Measurements from ENCODE around the gene DSCAML1. TPM values are rescaled to one million over a fixed set of nuclear protein-coding genes. Genes with fewer than 3 reads are reported as not detected.
"Not testable (repeated sequence)": the region's sequence is repeated elsewhere in the genome, so short reads cannot be mapped to it uniquely, and the experiment has no call there.

Gene DSCAML1
- total RNA-seq, 1 experiment from 2014 or later: not detected

GRCh38 chr11:117817368-117818040 is 20.5 kb upstream of the DSCAML1 start:
- DNase-seq (ENCODE audit: low spot score): peak; percentile 67

DNA sequence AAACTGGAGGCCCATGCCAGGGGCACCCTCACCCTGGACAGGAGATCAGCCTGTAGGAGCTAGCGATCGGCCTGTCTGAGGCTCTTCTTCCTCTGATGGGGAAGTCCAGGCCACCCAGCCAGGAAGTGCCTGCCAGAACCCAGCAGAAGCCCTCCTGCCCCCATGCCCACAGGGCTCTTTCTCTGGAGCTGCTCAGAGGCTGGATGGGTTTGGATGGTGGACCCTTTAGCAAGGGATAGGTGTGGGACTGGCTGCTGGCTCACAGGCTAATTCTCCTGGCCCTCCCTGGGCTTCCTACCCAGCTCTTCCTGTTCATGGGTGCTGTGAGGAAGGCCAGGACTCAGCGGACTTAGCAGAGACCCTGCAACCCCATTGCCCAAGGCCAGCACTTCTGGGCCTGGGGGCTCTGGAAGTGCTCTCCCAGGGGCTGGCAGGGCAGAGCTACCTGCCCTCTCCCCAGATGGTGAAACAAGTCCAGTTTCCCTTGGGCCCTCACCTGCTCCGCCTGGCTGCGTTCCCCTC is 19.9 kb upstream of the DSCAML1 start:
- no peak for DNase-seq (ENCODE audit: low spot score)

DNA sequence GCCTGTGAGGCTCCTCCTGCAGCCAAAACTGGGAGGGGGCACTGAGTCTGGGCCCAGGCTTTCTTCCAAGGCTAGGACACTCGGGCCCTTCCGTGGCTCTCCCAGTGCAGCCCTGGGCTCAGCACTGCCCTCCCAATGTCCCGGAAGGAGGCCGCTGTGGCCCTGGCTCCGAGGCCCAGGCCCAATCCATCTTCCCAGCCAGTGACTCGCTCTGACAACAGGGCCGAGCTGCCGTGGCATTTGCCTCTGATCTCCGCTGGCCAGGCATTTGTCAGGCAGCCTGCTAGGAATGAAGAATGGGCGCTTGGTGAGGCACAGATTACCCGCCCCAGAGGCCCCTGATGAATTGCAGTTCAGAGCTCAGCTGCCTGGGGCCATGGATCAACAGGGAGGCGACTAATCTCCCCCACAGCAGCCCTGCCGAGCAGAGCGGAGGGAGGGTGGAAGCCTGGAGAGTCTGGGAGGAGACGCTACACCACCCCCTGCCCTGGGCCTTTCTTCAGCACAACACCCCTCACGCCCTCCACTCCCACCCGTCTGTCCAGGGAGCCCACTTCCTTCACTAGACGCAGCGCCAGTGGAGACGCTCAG is 19.2 kb upstream of the DSCAML1 start:
- DNase-seq (ENCODE audit: low spot score): peak; percentile 49

DNA sequence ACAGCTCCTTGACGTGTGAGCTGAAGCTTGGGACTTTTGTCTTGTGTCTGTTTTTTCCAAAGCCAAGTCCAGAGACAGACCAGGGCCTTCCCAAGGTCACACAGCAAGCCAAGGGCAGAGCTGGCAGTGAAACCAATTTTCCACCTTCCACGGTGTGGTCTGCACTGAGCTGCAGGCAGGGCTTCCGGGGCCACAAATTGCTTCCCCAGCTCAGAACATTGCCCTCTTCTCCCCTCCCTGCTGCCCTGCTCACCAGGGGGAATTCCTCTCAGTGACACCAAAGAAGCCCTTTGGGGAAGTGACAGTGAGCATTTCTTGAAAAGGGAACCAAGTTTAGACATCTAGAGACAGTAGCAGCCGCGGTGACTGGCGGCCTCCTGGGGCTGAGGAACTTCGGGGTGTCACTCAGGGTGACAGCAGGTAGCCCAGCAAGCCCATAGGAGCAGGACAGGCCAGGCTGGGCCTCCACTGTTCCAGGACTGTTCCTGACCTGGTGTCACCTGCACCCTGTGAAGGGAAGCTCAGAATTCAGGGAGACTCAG is 18.3 kb upstream of the DSCAML1 start:
- DNase-seq (ENCODE audit: low spot score): no peak

- no peak for DNase-seq (ENCODE audit: low spot score)
These were observed 17.8 kb upstream of the DSCAML1 start for GRCh38 chr11:117814766-117815261.

- no peak for DNase-seq (ENCODE audit: low spot score)
These were observed 17.3 kb upstream of the DSCAML1 start for GRCh38 chr11:117814204-117814765.

GRCh38 chr11:117810056-117810451 is 13.0 kb upstream of the DSCAML1 start:
- not testable (repeated sequence) for DNase-seq (ENCODE audit: low spot score)

GRCh38 chr11:117809236-117810055 is 12.4 kb upstream of the DSCAML1 start:
- DNase-seq (ENCODE audit: low spot score): peak; percentile 25

DNA sequence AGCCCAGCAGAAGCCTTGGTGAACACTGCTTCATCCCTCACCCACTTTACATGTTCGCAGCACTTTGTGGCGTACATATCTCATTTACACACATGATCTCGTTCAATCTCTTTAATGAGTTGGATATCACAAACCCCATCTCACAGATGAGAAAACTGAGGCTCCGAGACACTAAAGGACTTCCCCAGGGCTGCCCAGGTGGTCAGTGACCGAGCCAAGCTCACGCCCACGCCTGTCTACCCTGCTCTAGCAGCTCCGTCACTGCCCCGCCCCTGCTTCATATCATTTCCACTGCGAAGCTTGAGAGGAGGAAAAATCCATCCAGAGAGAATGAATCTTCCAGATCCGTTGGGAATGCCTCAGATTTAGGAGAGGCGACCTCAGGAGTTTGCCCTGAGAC is 11.8 kb upstream of the DSCAML1 start:
- DNase-seq (ENCODE audit: low spot score): no peak

GRCh38 chr11:117807482-117808327 is 10.7 kb upstream of the DSCAML1 start:
- peak; percentile 24 for DNase-seq (ENCODE audit: low spot score)

- DNase-seq (ENCODE audit: low spot score): no peak
These were observed 9.8 kb upstream of the DSCAML1 start for GRCh38 chr11:117806846-117807245.

GRCh38 chr11:117805045-117805444 is 8.0 kb upstream of the DSCAML1 start:
- no peak for DNase-seq (ENCODE audit: low spot score)

DNA sequence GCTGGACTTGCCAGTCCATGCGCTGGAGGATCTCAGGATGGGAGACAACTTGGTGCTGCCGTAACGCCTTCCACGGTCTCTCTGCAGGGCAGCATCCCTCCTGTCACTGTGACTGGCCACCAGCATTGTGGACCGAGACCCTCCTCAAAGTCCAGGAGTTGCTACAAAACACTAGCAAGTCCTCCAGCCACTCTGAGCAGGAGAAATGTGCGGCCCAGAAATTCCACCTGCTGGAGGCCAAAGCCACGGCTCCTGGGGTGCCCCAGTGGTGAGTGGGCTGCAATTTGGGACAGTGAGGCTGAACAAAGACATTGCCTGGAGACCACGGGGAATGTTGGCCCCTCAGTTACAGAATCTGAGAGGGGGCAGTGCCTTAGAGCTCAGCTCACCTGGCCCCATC is 6.9 kb upstream of the DSCAML1 start:
- DNase-seq (ENCODE audit: low spot score): no peak

DNA sequence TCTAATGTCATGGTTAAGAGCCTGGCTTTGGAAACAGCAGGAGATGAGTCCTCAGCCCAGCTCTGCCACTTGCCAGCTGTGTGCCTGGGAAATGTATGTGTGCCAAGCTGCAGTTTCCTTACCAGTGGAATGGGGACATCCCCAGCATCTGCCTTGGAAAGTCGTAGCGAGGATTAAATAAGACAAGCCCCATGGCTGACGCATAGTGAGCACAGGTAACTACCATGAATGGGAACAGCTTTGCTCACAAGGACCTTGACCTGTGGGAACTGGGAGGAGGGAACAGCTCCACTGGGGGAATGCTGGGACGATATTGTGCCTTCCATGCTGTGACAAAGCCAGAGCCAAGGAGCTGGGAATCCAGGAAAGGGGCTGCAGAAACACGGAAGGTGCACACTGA is 2.6 kb upstream of the DSCAML1 start:
- no peak for DNase-seq (ENCODE audit: low spot score)

DNA sequence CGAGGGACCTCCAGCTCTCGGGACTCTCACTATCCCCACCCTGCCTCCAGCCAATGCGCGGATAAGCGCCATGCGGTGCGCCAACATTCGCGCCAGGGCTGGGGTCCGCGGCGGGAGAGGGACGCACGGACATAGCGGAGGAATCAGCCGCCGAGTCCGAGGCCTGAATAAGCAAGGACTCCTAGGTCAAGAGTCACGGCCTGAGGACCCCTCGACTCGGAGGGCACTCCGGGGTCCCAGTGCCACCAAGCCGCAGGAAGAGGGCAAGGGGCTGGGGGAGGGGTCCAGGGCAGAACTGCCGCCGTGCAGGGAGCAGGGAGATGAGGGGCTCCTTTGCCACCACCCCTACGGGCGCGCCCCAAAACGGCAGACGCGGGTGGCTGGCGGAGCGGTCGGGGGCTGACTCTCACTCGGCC is 552 bp downstream of the DSCAML1 start:
- no peak for DNase-seq (ENCODE audit: low spot score)

DNA sequence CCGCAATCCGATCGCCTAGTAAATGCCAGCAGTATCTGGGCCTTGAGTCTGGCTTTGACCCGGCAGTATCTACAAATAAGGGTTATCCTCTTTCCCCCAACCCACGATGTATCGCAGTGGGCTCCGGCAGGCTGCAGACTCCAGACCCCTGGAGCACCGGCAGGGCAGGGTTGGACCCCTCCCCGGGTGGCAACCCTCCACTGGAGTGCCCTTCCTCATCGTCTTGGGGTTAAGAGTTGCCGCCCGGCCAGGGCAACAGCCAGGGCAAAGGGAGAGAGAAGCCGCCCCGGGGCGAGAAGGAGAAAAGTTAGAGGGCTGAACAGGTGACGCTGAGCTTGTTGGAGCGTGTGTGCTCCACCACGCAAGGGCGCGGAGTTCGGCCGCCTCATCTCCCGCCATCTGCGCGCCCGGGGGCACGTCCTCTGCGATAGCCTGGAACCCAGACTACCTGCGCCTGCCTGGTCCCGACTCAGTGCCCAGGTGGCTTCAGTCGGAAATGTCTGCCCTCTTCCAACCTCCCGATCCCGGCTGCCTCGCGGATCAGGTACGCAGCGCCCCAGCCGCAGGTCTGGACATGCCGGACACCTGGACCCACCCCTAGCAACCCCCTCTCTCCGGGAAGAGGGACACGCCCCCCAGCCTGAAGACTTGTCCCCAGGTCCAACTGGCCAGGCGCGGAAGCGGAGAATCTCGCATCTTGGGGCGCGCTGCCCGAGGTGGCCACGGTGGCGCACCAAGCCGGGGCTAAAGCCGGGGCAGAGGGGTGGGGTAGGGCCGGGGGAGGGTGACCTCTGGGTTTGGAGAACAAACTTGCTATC is 1.2 kb downstream of the DSCAML1 start:
- no peak for DNase-seq (ENCODE audit: low spot score)

DNA sequence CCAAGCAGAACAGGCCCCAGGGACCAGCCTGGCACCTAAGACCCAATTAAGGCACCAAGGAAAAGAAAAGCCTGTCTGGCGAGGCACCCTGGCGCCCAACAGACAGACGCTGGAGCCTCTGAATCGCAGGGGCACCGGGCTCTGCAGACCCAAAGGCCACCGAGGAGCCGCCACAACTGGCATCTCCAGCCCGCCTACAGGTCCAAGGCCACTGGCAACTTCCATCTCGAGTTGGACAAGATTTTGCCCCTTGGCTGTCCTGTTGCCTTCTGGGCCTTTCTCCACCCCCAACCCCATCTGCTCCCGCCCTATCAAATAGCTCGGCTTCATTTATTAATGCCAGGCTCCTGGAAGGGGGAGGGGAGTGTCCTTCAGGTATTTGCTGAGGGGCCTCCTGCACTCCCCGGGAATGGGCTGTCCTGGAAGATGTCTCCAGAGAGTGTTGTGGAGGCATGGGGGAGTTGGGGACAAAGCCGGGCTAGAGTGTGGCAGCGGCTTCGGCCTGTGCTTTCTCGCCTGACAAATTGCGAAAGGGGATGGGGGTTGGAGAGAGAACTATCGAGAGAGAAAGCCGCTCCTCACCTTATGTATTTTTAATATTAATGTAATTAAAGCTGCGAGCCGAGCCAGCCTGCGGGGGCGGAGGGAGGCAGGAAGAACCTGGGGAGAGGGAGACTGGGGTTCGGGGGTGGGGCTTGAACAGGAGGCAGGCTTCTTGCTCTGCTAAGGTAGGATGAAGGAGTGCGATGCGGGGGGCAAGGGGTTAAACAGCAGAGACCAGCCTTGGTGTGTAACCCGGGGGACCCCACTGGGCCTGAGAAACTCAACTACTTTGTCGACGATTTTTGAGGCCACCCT is 2.0 kb downstream of the DSCAML1 start:
- no peak for DNase-seq (ENCODE audit: low spot score)

DNA sequence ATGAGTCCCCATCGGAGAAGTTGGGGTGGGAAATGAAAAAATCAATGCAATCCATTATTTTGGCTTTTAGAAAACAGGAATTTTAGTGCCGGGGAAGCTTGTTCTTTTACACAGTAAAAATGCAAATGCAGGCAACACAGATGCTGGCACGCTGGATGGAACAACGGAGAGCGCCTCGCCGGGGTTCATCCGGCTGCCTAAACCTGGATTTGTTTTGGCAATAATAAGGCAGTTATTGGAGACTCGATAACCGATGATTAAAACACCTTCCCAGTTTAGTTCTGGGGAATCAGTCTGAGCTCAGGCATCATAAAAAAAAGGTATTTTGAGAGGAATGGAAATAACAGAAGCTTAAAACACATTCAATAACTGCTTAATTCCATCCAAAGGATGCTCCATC is 2.9 kb downstream of the DSCAML1 start:
- DNase-seq (ENCODE audit: low spot score): no peak

DNA sequence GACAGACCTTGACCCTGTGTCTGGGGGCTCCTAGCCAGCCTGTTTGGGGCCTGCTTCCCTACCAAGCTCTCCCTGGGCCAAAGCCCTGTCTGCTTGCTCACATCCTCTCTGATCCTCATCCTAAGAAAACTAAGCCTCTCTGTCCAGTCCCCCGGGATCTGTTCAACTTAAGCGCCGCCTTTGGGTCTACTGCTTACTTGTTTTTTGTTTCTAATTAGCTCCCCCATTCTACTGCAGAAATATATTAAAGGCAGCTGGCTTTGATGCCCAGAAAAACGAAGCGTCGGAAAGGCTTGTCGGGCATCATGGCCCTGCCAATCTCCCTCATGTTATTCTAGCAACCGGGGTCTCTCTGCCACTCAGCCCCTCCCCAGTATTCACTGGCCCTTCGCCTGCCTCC is 3.4 kb downstream of the DSCAML1 start:
- DNase-seq (ENCODE audit: low spot score): no peak

Measured in A172 (cell line).